GM12878 (cell line): ENCODE data around the gene NRXN3. TPM values are rescaled to one million over a fixed set of nuclear protein-coding genes. Genes with fewer than 3 reads are reported as not detected.

Experiments
- ATF2 ChIP-seq: IDR thresholded peaks from 2 replicates; pipeline ENCODE4 v1.6.1; 2012; ENCODE audit warnings: low read length, inconsistent platforms
- DPF2 ChIP-seq: fragments of 450-650 bp; IDR thresholded peaks from 2 replicates; pipeline ENCODE4 v1.6.1; 2017; ENCODE audit warnings: mild to moderate bottlenecking
- ELK1 ChIP-seq: IDR thresholded peaks from 2 replicates; pipeline ENCODE4 v1.6.1; 2012; ENCODE audit warnings: low read depth, low read length, improper control_type of control experiment
- HDAC6 ChIP-seq: fragments of 200-600 bp; sonication (generic); IDR thresholded peaks from one replicate; pipeline ENCODE4 v1.8.0; 2017; ENCODE audit warnings: antibody characterized with exemption; ENCODE audit not compliant: unreplicated experiment
- KAT2A ChIP-seq: conservative IDR thresholded peaks from 2 replicates; pipeline ENCODE4 v1.6.1; 2011; ENCODE audit warnings: low read depth, low read length; ENCODE audit not compliant: control insufficient read depth
- POU2F2 ChIP-seq: IDR thresholded peaks from 3 replicates; pipeline ENCODE4 v1.6.1; 2011; ENCODE audit warnings: low read depth, mild to moderate bottlenecking, low read length, borderline replicate concordance
- TBL1XR1 ChIP-seq: IDR thresholded peaks from 2 replicates; pipeline ENCODE4 v1.6.1; 2012; ENCODE audit warnings: low read depth, low read length, improper control_type of control experiment
- ZBTB33 ChIP-seq: fragments of 450-650 bp; IDR thresholded peaks from 2 replicates; pipeline ENCODE4 v1.6.1; 2017; ENCODE audit warnings: mild to moderate bottlenecking
- polyA plus RNA-seq, 11 experiments: library from polyadenylated mRNA; depleted of rRNA in 4 of 11; unstranded in 6 of 11; stranded (reverse) in 5 of 11; fragments of >200 nt; fragmentation: Nextera tagmentation in 4 of 11; fragmentation: Illumina TruSeq in 1 of 11; extraction: Ambion mirVana in 4 of 11; extraction: Trizol in 1 of 11; gene quantifications; 1 replicate in 1 of 11; 2 replicates in 10 of 11; pipeline versions ENCODE4 v1.2.1 to v1.2.3, GENCODE V29; 2011 to 2016; ENCODE audit warnings: inconsistent platforms in 2 of 11, missing spikeins in 2 of 11, low read depth in 1 of 11
- total RNA-seq, 4 experiments: library from RNA; depleted of rRNA in 3 of 4; stranded (reverse); fragments of >200 nt in 3 of 4; fragmentation: Illumina TruSeq in 1 of 4; extraction: Trizol in 1 of 4; gene quantifications; 2 replicates each; pipeline versions ENCODE4 v1.2.1 to v1.2.3, GENCODE V29; 2013 to 2021

Gene NRXN3
- total and polyA plus RNA-seq, 10 of the 15 experiments (the other 5 are each of a cell fraction or from before 2014, with no cell fraction given): 0.52 to 3.3 (median 1.4) TPM

- no peak for TF ChIP-seq ELK1
- no peak for TF ChIP-seq DPF2
- TF ChIP-seq KAT2A: no peak
- TF ChIP-seq ZBTB33: no peak
- TF ChIP-seq HDAC6: no peak
- no peak for TF ChIP-seq POU2F2
- no peak for TF ChIP-seq ATF2
- TF ChIP-seq TBL1XR1: no peak
Measured at GRCh38 chr14:78142998-78143397, 27.2 kb upstream of the NRXN3 start (continued).
